Neural cell (in vitro differentiated cells): ENCODE measurements around the gene AFF3.

Experiments
- EZH2 ChIP-seq: fragments of 200-600, 300-800 bp; shearing (Covaris generic), sonication (generic); IDR thresholded peaks from 2 replicates; pipeline ENCODE4 v1.6.1; 2014; ENCODE audit warnings: antibody characterized with exemption, low read length, borderline replicate concordance, mild to moderate bottlenecking; ENCODE audit not compliant: insufficient read depth, poor library complexity, severe bottlenecking
- POLR2AphosphoS5 ChIP-seq: IDR thresholded peaks from 2 replicates; pipeline ENCODE4 v1.6.1; 2012
- TAF1 ChIP-seq: IDR thresholded peaks from 2 replicates; pipeline ENCODE4 v1.6.1; 2012; ENCODE audit warnings: low read depth
- TF ChIP-seq, protein P1 (sequence below): fragments of 450-650 bp; IDR thresholded peaks from 2 replicates; pipeline ENCODE4 v1.5.1; 2014; ENCODE audit warnings: antibody characterized with exemption, mild to moderate bottlenecking, moderate library complexity; ENCODE audit not compliant: poor library complexity, severe bottlenecking

DNA sequence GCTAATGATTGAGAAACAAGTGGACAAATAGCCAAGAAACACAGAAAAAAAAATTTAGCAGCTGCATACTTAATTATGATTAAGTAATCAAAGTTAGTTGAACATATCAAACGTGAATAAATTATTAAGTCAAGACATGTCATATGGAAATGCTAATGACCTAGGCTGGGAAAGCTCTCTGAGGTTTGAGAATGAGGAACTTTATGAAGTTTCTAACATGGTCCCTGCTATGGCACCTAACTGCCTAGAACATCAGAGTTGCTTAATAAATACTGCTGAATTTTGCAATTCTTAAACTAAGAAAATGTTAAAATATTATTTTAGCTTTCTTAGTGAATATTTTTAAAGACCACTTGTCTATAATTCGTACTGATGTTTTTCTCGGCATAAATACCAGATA is 99.8 kb downstream of the AFF3 start:
- TF ChIP-seq, protein P1, sequence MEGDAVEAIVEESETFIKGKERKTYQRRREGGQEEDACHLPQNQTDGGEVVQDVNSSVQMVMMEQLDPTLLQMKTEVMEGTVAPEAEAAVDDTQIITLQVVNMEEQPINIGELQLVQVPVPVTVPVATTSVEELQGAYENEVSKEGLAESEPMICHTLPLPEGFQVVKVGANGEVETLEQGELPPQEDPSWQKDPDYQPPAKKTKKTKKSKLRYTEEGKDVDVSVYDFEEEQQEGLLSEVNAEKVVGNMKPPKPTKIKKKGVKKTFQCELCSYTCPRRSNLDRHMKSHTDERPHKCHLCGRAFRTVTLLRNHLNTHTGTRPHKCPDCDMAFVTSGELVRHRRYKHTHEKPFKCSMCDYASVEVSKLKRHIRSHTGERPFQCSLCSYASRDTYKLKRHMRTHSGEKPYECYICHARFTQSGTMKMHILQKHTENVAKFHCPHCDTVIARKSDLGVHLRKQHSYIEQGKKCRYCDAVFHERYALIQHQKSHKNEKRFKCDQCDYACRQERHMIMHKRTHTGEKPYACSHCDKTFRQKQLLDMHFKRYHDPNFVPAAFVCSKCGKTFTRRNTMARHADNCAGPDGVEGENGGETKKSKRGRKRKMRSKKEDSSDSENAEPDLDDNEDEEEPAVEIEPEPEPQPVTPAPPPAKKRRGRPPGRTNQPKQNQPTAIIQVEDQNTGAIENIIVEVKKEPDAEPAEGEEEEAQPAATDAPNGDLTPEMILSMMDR = no peak
- no peak for TF ChIP-seq POLR2AphosphoS5
- TF ChIP-seq EZH2 = no peak
- TF ChIP-seq TAF1 = no peak
